ENCODE data around the gene FBXL2. TPM values are rescaled to one million over a fixed set of nuclear protein-coding genes. Genes with fewer than 3 reads are reported as not detected.
A peak's percentile ranks its signal among the peaks of the same experiment; 100 is the strongest.

Gene FBXL2
- total and polyA plus RNA-seq, 2 of the 8 experiments (the other 6 are each of a cell fraction or from before 2014, with no cell fraction given) = 3.1 to 5.4 TPM

DNA sequence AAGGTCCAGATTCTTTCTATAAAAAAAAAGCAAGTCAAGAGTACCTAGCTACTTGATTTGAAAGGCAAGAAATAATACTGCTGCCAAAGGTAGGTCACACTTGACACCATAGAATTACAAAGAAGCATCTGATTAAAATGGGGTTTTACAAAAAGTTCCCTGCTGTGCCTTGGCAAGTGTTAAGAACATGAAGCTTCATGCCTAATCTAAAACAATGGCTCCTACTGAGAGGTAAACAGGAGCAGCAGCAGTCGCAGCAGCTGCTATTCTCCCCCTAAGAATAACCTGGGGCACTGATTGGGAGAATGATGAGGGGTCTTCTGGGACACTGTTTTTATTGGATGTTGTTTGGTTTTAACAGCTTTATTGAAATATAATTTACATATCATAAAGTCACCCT, 148.8 kb downstream of the FBXL2 start (continued):
- TF ChIP-seq TAF1 (IDR thresholded peaks at IDR 0.05; ENCODE audit: low read depth, low read length) (no peak), JUN (IDR thresholded peaks at IDR 0.05; ENCODE audit: low read depth, low read length) (no peak), YY1 (IDR thresholded peaks at IDR 0.05; ENCODE audit: low read depth, low read length) (peak; percentile 78), CBX5 (IDR thresholded peaks at IDR 0.05; ENCODE audit: low read depth, low read length) (no peak), SIRT6 (IDR thresholded peaks at IDR 0.05; ENCODE audit: low read length) (no peak), RFX5 (IDR thresholded peaks at IDR 0.05; ENCODE audit: borderline replicate concordance, low read depth, low read length) (no peak), POU5F1 (IDR thresholded peaks at IDR 0.05; ENCODE audit: low read depth, low read length) (peak; percentile 65; the same call in 1 of the 2 replicates), SP2 (IDR thresholded peaks at IDR 0.05; ENCODE audit: low read length) (no peak), TAF7 (optimal IDR thresholded peaks at IDR 0.05; ENCODE audit: borderline replicate concordance, low read depth, low read length) (no peak), TEAD4 (IDR thresholded peaks at IDR 0.05; ENCODE audit: low read depth, low read length) (no peak), KDM5A (IDR thresholded peaks at IDR 0.05; ENCODE audit: low read length) (no peak), RAD21 (IDR thresholded peaks at IDR 0.05 in 1 of 2, conservative IDR thresholded peaks at IDR 0.05 in 1 of 2; ENCODE audit: low read depth in 2 of 2, low read length in 2 of 2) (no peak), BRCA1 (IDR thresholded peaks at IDR 0.05; ENCODE audit: low read depth, low read length) (no peak), ZNF274 (IDR thresholded peaks at IDR 0.05; ENCODE audit: borderline replicate concordance, extremely low read depth, low read length) (no peak), RBBP5 (IDR thresholded peaks at IDR 0.05; ENCODE audit: borderline replicate concordance, low read depth, low read length) (no peak), BCL11A (IDR thresholded peaks at IDR 0.05; ENCODE audit: low read depth in 2 of 2, low read length in 2 of 2) (peak; percentile 67 to 94), ASH2L (IDR thresholded peaks at IDR 0.05; ENCODE audit: low read length) (no peak), SRF (IDR thresholded peaks at IDR 0.05; ENCODE audit: low read depth, low read length) (no peak), POLR2A (IDR thresholded peaks at IDR 0.05; ENCODE audit: control extremely low read depth in 1 of 2, low read depth in 2 of 2, low read length in 2 of 2) (no peak), FOSL1 (IDR thresholded peaks at IDR 0.05; ENCODE audit: insufficient read depth, low read depth, low read length) (no peak), HDAC2 (IDR thresholded peaks at IDR 0.05; ENCODE audit: borderline replicate concordance in 1 of 2, low read depth in 2 of 2, low read length in 2 of 2) (peak in 1 of 2 experiments; percentile 96; a peak in 2 of 4 replicates), HDAC6 (IDR thresholded peaks at IDR 0.05; ENCODE audit: low read depth, low read length) (no peak), CHD1 (IDR thresholded peaks at IDR 0.05; ENCODE audit: low read depth, low read length) (no peak), BACH1 (IDR thresholded peaks at IDR 0.05; ENCODE audit: low read length) (no peak), CBX8 (IDR thresholded peaks at IDR 0.05; ENCODE audit: borderline replicate concordance, low read depth, low read length) (no peak)
- TF ChIP-seq, protein P1, sequence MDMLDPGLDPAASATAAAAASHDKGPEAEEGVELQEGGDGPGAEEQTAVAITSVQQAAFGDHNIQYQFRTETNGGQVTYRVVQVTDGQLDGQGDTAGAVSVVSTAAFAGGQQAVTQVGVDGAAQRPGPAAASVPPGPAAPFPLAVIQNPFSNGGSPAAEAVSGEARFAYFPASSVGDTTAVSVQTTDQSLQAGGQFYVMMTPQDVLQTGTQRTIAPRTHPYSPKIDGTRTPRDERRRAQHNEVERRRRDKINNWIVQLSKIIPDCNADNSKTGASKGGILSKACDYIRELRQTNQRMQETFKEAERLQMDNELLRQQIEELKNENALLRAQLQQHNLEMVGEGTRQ (IDR thresholded peaks at IDR 0.05; ENCODE audit: low read length) = no peak

Measured in H1 (cell line).